ENCODE data around the gene RBM17.
"Not testable (repeated sequence)": the region's sequence is repeated elsewhere in the genome, so short reads cannot be mapped to it uniquely, and the experiment has no call there.

Gene RBM17, protein sequence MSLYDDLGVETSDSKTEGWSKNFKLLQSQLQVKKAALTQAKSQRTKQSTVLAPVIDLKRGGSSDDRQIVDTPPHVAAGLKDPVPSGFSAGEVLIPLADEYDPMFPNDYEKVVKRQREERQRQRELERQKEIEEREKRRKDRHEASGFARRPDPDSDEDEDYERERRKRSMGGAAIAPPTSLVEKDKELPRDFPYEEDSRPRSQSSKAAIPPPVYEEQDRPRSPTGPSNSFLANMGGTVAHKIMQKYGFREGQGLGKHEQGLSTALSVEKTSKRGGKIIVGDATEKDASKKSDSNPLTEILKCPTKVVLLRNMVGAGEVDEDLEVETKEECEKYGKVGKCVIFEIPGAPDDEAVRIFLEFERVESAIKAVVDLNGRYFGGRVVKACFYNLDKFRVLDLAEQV

DNA sequence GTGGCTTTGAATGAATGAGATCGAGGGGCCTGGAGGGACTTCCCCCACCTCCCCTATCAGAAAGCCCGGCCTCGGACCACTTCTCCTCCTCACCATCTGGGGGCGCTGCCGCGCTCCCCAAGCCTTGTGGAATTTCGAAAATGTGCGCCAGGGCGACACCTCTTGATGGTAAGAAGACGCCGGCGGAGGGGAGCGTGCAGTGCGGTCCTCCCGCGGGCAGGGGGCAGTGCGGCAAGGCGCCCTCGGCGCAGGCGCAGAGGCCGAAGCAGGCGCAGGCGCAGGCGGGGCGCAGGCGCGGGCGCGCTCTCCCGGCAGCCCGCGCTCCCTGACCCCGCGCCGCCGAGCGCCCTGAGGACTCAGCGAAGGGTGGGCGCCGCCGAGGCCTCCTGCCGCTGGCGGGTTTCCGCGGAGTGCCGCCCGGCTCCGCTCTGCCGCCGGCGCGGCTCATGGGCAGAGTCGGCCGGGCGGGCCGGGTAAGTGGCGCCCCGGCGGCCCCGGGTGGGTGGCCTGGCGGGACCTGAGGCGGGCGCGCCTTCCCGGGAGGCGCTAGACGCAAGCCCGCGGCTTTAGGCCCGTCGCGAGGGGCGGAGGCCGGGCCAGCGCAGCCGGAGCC, at the start of gene RBM17:
RBM17 (plus strand) TSS at position 314 of the 613 bp plus-strand sequence. CDS start 8,032 bp downstream, outside the sequence.
- DNase-seq (ENCODE audit: low spot score), result peak; percentile 93

DNA sequence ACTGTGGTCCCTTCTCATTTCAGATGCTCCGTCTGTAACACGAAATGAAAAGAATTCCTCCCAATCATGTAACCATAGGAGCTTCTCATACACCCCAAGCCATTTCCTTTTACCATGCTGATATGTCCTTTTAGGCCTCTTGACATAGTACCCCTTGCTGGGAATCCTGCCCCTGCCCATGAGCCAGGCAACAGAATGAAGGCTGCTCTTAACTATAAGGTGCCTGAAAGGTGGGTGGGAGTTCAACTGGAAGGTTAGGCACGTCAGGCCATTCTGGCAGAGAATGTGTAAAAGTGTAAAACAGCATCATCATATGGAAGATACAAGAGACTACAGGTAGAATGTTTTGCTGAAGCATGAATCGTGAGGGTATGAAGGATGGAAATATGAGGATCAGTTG, 49.1 kb upstream of the RBM17 start:
- DNase-seq (ENCODE audit: low spot score), result no peak

DNA sequence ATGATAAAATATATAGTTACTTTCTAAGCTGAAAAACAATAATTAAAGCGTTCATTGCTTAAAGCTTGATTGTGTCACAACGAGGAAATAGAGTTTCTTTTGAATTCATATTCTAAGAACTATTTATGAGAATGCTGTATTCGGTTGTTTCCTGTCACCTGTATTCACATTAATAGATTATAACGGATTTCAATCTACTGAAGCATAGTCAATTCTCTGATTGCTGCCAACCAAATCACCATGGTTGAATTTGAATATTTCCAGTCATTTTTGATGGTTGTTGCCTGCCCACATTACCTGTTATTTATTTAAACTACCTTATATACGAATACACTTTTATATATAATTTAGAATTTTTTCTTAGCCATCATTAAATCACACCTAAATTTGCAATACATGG, 48.6 kb upstream of the RBM17 start:
- no peak for DNase-seq (ENCODE audit: low spot score)

DNA sequence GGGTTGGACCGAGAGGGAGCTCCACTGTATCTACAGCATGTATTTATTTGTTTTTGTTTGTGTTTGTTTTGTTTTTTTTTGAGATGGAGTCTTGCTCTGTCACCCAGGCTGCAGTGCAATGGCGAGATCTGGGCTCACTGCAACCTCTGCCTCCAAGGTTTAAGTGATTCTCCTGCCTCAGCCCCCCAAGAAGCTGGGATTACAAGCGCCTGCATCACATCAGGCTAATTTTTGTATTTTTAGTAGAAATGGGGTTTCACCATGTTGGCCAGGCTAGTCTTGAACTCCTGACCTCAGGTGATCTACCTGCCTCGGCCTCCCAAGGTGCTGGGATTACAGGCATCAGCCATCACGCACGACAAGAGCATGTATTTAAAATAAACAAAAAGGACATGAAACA, 45.5 kb upstream of the RBM17 start:
- not testable (repeated sequence) for DNase-seq (ENCODE audit: low spot score)

DNA sequence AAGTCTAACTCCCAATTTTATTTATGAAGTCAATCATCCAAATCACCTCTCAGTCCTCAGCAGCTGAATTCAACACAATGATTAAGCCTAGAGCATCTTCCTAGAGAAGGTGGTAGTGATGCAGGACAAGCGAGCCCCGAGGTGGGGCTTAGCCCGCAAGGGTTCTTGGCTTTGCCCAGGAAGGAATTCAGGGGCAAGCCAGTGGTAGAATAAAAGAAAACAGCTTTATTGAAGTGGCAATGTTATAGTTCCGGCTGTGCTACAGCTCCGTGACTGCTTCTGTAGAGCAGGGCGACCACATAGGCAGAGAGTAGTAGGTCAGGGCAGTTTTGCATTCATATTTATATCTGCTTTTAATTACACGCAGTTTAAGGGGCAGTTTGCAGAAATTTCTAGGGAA, 44.8 kb upstream of the RBM17 start:
- DNase-seq (ENCODE audit: low spot score), result no peak

DNA sequence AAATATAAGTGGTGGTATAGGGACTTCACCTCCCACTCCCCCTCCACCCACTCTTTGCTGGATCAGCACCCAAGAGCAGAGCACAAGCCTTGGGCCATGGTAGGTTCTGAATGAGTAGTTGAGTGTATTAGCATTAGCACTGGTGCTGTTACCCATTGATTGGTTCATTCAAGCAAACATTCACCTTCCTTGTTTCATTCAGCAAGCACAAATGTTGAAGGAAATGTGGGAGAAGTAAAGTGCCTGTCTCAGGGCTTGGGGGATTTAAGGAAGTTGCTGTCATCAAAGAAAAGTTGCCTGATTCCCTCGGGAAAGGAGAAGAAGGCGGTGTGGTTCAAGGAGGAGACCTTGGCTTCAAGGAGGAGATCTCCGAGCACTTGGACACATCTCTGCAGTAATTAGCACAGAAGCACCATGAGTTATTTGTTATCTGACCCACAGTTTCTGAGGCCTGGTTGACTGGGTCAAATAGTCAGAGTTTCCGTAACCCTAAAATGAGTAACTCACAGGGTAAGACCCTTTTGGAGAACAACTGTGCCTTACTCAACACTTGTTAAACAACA, 44.0 kb upstream of the RBM17 start:
- DNase-seq (ENCODE audit: low spot score), result no peak

DNA sequence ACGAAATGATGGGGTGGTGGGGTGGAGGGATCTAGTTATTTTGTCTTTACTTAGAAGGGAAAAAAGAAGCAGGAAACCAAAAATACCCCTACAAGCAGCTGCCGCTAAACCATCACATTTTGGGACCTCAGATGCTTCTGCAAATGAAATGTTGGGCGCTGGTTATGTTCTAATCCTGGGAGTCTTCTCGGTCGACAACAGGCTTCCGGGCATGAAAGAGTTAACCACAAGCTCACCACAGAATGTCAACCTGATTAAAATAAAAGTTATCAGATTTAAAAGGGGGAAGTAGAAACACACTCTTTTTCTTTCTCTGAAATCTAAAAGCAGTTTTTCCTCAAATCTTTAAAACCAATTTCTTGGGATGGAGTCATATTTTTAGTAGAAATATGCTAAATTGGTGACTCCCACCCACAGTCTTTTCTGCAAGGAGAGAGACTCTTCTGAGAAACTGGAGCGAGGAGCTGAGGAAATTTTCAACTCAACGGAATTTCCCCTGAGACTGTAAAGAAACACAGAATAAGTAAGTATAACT, 43.5 kb upstream of the RBM17 start:
- DNase-seq (ENCODE audit: low spot score), result no peak

DNA sequence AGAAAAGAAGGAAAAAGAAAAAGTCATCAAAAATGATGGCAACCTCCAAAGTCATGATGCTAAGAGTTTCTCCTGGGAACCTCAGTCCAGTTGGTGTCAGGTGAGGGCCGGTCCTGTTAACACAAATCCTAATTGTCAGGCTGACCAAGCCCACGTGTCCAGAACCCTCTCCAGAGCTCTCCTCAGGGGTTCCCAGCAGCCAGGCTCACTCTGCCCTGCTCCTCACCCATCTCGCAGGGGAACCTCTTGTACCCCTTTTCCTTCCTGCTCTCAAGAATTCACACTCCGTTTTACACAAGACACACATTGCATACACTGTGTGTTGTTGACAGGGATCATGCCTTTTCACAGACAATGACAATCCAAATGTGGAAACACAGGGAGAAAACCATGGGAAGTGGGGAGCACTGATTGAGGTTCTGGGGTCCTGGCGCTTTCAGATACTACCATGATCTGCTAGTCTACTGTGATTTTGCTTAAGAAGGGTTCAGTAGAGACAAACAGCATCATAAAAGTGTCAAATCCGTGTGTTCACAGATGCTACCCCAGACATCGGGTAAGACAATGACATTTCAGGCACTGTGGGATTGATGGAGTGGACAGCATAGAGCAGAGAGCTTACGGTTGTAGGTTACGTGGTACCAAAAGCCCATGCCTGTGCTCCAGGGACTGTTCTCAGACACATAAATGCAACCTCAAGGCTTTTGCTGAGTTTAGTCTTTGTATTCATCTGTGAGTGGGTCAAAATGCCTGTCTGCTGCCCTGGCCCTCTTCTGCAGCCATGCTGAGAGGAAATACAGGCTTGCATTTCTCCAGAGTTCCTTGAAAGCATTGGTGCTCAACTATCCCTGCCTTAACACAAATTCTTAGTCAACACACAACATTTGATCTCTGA, 42.7 kb upstream of the RBM17 start:
- DNase-seq (ENCODE audit: low spot score), result no peak

DNA sequence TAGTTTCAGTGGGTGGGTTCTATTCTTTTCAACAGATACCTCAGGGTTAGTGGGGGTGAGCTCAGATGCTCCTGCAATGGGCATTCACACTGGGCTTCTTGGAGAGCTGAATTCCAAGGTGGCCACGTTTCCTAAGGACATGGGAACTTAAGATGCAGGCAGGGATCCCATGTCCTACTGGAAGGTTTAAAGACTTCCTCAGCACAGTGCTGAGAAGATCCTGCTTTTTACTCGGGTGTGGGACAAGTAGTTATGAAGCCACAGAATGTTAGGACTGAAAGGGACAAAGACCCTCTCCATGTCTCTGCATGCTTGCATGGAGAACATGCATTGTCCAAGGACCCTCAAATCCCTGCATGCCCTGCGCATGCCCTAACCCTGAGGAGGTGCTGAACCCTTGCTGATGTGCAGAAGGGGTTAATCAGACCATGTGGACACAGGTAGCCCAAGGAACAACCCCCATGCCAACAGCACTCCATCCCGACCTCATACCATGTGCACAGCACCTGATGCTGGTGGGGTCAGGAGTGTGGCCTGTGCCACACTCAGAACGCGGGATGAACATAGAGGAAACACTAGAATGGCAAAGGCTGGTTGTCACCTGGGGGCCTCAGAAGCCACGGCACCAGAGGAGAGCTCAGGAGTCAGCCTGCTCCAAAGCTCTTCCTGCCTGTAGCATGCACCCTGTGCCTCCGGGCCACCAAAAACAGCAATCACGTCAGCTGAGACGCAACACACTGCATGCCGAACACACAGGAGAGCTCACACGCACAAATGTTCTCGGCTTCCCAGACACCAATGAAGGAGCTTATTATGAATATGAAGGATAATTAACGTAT, 41.8 kb upstream of the RBM17 start:
- no peak for DNase-seq (ENCODE audit: low spot score)

DNA sequence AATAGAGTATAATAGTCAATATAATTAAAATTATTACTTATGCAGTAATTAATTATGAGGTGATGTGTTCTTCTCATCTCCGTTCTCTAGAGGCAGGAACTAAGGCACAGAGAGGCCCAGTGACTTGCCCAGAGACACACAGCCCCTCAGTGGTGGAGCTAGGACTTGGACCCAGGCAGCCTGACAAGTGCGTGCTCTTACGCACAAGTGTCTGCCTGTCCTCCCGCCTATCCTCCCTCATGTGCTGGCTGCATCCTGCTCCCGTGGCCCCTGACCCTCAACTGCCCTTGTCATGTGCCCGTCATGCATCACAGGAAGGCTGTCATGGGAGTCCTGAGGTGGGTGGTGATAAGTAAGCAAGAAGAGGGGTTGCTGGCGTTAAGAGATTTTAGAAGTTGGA, 41.0 kb upstream of the RBM17 start:
- DNase-seq (ENCODE audit: low spot score), result no peak

DNA sequence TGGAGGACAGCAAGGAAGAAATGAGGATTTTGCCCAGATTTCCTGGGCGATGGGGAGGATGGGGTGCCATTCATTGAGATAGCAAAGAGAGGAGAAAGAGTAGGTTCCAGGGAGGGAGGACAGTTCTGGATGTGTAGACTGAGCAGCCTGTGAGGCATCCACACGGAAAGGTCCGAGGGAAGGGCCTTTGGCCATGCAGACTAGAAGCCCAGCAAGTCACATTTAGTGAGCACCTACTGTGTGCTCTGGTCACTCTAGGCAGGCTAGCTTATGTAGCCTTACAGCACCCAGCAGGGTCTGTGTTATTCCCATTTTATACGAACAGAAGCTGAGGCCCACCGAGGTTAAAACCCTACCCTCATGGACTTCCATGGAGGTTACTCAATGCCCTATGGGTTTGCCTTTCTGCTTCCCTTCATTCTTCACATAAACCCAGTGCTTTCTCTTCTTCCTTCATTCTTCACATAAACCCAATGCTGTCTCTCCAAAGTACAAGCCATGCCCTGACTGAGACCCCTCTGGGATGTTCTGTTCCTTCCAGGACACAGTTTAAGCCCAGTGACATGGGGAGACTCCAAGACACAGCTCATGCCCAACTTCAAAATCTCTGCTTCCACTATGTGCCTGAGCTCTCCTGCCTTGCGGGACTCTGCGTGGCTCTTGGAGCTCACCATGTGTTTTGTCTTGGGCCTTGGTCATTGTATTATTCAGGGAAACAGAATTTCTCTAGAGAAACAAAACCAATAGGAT, 40.4 kb upstream of the RBM17 start:
- no peak for DNase-seq (ENCODE audit: low spot score)

DNA sequence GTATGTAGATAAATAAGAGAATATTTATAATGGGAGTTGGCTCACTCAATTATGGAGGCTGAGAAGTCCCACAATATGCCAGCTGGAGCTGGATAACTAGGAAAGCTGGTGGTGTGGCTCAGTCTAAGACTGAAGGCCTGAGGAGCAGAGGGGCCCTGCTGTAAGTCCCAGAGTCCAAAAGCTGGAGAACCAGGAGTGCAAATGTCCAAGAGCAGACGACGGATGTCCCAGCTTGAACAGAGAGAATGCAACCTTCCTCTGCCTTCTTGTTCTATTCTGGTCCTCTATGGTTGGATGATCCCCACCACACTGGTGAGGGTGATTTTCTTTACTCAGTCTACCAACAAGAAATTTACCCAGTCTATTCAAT, 39.8 kb upstream of the RBM17 start:
- DNase-seq (ENCODE audit: low spot score), result no peak

DNA sequence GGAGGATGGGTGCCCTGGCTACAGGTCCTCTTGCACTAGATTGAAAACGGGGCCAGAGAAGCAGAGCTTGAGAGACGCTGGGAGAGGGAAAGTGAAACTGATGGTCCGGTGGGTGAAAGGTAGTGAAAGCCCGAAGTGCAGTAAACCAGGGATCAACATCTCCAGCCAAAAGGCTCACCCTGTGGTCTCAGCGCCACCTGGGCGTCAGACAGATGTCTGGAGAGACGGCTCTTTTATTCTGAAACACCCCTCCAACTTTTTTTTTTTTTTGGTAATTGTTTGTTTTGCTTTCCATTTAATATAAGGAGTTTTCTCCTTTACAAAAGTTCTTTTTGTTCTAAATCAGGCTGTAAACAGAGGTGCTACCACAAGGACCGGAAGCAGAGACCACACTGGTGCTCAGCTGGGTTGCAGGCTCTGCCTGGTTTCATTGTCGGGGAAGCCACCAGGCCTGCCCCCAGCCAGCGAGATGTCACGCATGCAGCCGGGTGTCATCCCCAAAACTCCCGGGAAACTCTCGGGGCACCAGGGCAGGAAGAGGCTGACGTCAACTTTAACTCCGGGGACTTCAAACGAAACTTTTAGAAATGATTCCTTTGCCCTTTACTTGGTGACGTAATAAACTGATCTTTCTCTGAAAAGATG, 37.9 kb upstream of the RBM17 start:
- peak; percentile 26 for DNase-seq (ENCODE audit: low spot score)

DNA sequence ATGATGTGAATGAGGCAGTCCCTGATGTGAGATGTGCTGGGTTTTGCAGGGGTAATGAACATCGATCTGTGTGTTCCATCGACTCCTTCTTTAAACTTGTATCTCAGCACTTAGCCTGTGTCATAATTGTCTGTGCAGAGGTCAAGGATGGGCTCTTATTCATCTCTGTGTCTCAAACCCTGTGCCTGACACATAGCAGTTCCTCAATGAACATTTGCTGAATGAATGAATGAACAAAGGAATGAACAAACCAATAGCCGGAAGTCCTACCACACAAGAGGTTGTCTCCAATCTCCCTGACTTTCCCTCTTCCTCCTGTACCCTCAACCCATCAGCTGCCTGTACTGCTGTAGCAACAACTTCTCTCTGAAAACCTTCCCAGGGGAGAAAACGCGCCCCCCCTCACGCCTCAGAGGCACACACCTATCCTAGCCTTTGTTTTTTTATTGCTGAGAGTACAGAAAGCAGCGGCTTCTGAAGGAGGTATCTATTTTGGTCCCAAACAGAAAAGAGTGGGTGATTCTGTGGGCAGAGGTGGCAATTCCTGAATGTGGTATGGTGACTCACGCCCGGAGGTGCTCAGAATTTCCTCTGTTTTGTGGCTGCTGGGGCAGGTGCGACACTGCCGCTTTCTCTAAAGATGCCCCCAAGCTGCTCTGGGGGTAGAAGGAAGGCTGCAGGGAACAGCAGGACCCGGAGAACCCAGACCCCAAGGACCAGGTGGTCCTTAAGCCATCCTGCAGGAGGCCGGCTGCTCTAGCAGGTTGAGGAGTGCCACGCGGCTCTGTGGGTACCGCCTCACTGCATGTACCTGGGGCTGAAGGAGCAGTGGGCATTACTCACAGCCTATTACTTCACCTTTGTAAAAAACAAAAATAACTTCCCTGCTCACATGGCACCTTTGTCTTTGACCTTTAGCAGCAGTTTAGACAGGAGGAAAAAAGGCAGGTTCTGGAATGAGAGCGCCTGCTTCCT, 36.3 kb upstream of the RBM17 start:
- no peak for DNase-seq (ENCODE audit: low spot score)

DNA sequence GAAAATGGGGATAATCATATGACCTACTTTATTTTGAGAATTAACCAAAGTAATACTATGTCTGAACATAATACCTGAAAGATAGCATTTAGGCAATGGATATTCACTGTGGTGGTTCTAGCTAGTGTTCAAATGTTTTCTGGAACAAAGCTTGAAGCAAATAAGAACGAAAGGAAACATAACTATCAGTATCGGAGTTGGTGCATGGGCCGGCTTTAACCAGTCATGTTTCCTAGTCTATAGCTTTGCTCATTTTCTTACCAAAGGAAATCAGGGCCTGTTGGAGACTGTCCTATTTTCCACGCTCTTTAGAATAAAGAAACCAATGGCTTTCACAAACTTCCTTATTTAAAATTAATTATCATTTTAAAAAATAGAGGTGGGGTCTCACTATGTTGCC, 35.5 kb upstream of the RBM17 start:
- DNase-seq (ENCODE audit: low spot score), result no peak

DNA sequence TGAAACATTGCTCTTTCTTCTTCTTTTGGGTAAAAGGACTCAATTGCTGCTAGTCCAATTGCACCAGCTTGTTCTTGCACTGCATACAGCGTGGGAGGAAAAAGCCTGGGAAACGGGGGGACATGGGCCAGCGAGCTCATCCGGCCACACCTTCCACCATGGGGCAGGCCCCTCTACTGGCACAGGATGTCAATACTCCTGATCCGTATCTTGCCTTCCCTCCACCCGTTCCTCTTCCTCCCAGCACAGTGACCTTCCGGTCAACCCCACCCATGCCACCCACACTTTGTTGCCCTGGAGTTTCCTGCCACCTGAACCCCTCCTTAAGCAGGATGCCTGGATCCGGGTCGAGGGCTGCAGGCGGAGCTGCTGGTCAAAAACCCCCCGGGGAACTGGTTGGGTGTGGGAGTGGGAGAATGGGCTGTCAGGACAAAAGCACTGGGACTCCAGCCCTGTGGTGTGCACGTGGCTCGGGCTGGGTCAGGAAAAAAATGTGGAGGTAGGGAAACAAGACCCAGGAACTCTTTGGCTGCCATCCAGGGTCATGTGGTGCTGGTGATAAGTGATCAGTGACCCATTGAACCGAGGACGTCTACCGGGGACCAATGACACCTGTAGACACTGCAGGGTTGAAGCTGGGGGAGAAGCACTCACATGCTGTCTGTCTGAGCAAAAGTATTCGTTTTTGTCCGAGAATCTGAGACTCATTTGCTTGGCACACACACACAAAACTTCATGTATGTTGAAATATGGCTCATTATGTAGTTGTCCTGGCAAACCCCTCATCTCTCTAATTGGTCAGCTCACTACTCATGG, 34.8 kb upstream of the RBM17 start:
- DNase-seq (ENCODE audit: low spot score), result no peak

DNA sequence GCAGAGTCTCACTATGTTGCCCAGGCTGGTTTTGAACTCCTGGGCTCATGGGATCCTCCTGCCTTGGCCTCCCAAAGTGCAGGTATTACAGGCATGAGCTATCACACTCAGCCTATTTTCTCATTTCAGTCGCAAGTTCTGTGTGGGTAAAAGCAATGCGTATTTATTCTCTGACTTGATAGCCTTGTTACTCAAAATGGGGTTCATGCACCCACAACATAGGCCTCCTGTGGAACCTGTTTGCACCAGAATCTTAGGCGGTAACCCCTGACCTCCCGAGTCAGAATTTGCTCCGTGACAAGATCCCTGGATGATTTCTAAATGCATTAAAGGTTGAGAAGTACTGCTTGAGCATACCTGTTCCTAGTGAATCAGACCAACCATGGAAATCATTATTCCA, 34.0 kb upstream of the RBM17 start:
- no peak for DNase-seq (ENCODE audit: low spot score)

DNA sequence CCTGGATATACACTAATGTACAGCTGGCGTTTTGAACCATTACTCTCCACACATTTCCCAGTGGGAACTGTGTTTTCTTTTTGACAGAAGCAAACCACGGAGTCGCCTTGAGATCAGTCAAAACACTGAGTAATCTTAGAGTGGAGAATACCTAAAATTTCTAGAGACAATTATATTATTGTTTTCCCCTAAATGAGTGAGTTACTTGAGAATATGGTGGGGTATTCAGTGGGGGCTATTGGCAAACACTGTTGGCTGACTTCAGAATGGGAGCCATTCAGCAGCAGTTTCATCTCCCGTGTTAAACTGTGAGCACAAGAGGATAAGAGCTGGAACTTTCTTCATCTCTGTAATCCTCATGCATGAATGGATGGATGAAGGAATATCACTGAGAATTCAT, 32.9 kb upstream of the RBM17 start:
- DNase-seq (ENCODE audit: low spot score), result no peak

Data from globus pallidus (tissue), 1 donor.